WI38 (cell line): Measurements from ENCODE around the gene PCED1B.

ENCODE experiments used
- H3K4me3 ChIP-seq: 2 replicates; pipeline ENCODE4 v1.5.1; 2011; ENCODE audit warnings: low read depth, mild to moderate bottlenecking, control low read depth, low read length
- TF ChIP-seq, protein P1 (sequence below): IDR thresholded peaks from 2 replicates; pipeline ENCODE4 v1.5.1; 2012; ENCODE audit warnings: low read depth, mild to moderate bottlenecking, control low read depth, low read length

Gene PCED1B

DNA sequence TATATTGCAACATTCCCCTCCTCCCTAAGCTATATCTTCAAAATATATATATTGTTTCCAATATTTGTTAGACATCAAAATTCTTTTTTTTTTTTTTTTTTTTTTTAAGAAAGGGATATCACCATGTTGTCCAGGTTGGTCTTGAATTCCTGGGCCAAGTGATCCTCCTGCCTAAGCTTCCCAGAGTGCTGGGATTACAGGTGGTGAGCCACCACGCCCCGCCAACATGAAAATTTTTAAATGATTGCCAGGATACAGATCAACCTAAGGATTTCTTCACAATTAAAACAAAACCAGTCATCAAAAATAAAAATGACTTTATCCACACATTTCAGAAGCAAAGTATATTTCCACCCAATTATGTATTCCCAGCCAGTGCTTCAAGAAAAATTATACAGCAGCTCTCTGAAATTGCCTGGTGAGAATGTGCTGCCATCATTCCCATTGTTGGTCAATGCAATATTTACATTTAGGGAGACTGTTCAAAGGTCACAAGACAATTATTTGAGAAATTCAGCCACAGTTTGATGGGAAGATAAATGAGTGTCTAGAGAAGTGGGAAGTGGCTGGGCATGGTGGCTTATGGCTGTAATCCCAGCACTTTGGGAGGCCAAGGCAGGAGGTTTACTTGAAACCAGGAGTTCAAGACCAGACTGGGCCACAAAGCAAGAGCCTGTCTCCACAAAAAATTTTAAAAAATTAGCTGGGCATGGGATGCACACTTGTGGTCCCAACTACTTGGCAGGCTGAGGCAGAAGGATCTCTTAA is 142.0 kb downstream of the PCED1B start:
- H3K4me3 ChIP-seq, result no peak overlapping the region
- TF ChIP-seq, protein P1, sequence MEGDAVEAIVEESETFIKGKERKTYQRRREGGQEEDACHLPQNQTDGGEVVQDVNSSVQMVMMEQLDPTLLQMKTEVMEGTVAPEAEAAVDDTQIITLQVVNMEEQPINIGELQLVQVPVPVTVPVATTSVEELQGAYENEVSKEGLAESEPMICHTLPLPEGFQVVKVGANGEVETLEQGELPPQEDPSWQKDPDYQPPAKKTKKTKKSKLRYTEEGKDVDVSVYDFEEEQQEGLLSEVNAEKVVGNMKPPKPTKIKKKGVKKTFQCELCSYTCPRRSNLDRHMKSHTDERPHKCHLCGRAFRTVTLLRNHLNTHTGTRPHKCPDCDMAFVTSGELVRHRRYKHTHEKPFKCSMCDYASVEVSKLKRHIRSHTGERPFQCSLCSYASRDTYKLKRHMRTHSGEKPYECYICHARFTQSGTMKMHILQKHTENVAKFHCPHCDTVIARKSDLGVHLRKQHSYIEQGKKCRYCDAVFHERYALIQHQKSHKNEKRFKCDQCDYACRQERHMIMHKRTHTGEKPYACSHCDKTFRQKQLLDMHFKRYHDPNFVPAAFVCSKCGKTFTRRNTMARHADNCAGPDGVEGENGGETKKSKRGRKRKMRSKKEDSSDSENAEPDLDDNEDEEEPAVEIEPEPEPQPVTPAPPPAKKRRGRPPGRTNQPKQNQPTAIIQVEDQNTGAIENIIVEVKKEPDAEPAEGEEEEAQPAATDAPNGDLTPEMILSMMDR, result no peak

DNA sequence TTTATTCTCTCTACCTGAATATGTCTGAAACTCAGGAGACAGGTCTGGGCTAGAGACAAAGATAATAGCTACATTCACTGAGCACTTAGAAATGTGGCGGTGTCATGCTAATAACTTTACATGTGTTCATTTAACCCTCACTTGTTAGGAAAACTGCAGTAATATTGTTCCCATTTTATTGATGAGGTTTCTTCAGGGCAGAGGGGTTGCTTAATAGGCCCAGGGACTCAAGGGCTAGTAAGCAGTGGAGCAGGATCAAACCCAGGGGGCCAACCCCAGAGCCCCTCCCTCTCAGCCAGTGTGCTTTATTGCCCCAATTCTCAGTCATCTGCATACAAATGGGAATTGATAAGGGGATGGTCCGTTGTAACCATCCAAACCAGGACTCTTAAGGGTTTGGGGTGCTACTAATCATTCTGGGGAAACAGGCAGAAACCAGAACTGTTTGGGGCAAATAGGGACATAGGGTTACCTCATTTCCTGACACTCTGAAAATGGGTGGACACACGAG is 143.2 kb downstream of the PCED1B start:
- H3K4me3 ChIP-seq, result no peak overlapping the region
- TF ChIP-seq, protein P1, result no peak

DNA sequence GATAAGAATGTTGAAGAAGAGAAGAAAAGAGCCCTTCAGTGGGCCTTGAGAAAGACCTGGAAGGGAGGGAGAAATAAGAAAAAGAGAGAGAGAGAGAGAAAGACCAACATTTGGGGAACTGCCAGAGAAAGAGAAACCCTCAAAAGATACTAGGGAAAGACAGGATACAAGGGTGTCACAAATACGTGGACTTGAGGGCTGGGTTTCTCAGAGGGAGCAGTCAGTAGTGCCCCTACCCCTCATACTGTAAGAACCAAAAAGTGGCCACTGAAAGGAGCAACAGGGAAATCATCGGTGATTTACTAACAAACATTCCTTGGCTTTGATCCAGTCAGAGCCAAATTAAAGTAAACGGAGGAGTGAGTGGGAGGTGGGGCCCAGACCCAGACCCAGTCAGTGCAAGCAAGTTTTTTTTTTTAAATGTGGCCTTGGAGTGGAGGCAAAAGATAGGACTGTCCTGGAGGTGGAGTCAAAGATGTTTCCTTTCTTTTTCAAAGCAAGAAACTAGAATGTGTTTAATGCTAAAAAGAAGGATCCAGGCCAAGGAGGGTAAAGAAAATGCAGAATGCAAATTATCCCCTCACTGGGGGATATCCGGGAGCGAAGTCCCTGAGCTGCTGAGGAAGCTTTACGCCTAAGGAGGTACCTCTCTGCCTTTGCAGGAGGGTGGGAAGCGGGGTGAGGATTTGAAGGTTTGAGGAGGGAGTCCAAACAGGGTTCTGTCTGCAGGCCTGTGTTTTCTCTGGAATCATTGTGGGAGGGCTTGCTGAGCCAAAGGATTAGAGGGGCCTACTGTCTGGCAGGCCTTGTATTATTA is 143.8 kb downstream of the PCED1B start:
- no peak overlapping the region for H3K4me3 ChIP-seq
- TF ChIP-seq, protein P1, result no peak

DNA sequence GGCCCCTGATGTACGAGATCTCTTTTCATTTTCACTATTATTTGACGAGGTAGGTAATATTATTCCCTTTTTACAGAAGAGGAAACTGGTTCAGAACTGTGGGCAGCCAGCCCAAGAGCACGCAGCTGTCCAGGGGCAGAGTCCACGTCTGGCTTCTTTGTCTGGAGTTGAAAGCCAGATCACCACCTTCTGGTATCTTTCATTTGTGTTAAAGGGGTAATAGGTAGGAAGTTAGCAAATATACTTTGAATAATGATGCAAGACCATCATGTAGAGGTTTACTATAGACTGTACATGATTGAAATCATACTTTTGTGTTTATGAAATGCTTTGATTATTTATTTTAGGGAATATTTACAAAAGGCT is 144.4 kb downstream of the PCED1B start:
- H3K4me3 ChIP-seq, result no peak overlapping the region
- TF ChIP-seq, protein P1, result no peak

DNA sequence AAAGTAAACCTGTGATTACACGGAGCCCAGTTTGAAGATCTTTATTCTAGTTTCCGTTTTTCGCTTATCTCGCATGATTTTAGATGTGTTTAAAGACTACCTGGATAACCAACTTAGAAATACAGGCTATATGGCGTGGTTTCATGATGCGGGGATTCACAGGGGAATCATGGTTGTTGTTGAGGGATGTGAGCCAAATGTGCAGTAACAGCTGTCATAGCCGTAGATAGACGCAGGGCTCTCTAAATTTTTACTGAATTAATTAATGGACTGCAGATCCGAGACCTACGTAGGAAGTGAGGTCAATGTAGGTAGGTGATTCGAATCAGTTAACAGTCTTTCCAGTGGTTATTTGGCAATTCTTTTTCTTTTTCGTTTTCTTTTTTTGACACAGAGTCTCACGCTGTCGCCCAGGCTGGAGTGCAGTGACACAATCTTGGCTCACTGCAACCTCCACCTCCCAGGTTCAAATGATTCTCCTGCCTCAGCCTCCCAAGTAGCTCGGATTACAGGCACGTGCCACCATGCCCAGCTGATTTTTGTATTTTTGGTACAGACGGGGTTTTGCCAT is 145.2 kb downstream of the PCED1B start:
- H3K4me3 ChIP-seq, result no peak overlapping the region
- TF ChIP-seq, protein P1, result no peak

DNA sequence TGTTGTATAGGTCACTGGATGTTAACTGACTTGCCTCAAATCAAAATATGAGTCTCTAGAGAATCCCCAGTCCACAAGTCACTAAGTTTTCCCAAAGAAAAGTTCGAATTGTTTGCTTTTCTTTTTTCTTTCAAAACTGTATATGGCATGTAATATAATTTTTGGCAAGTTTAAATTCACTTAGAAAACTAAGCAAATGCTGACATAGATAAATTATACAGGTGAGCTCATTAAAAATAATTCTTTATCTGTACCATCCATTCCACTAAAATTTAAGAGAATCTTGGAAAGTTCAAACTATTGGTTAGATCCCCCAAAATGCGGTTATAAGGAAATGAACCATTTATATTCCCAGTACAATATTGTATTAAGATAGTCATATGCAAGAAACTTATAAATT is 145.9 kb downstream of the PCED1B start:
- TF ChIP-seq, protein P1, result no peak

More for the DNA sequence above, 145.9 kb downstream of the PCED1B start:
- H3K4me3 ChIP-seq, result no peak overlapping the region
